ENCODE results near the gene FAM120AOS.

FAM120AOS gene

DNA sequence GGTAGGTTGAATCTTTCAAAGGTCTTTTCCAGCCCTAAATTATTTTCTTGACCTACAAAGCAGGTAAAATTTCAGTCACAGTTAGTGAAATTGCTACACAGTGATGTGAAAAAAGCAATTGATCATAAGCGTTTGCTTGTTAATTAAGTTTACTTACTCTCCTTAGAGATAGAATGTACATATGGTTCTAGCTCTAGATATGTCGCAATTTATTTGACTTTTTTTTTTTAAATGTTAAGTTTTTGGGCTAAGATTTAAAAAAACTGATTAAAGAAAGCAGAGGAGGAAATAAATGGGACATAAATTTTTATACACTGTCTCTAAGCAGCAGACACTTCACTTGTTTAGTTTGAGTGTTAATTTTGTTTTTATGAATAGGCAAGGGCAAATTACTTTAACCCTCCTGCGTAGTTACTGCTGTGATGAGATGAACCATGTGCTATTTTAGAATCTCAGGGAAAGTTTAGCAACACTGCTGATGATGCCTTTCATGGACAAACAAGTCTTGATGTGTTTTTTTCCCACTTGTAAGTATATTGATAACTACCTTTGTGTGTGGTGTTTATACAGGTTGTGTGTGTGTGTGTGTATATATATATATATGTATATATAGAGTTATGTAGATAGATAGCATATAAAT lies 38.3 kb upstream of the FAM120AOS start:
- TF ChIP-seq ZFX (IDR thresholded peaks at IDR 0.05; ENCODE audit: borderline replicate concordance): no peak
- TF ChIP-seq, protein P1, sequence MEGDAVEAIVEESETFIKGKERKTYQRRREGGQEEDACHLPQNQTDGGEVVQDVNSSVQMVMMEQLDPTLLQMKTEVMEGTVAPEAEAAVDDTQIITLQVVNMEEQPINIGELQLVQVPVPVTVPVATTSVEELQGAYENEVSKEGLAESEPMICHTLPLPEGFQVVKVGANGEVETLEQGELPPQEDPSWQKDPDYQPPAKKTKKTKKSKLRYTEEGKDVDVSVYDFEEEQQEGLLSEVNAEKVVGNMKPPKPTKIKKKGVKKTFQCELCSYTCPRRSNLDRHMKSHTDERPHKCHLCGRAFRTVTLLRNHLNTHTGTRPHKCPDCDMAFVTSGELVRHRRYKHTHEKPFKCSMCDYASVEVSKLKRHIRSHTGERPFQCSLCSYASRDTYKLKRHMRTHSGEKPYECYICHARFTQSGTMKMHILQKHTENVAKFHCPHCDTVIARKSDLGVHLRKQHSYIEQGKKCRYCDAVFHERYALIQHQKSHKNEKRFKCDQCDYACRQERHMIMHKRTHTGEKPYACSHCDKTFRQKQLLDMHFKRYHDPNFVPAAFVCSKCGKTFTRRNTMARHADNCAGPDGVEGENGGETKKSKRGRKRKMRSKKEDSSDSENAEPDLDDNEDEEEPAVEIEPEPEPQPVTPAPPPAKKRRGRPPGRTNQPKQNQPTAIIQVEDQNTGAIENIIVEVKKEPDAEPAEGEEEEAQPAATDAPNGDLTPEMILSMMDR (IDR thresholded peaks at IDR 0.05): no peak
- no peak overlapping the region for H3K27ac ChIP-seq

GRCh38 chr9:93488244-93488643 lies 34.9 kb upstream of the FAM120AOS start:
- TF ChIP-seq, protein P1 (IDR thresholded peaks at IDR 0.05): no peak
- no peak overlapping the region for H3K27ac ChIP-seq

DNA sequence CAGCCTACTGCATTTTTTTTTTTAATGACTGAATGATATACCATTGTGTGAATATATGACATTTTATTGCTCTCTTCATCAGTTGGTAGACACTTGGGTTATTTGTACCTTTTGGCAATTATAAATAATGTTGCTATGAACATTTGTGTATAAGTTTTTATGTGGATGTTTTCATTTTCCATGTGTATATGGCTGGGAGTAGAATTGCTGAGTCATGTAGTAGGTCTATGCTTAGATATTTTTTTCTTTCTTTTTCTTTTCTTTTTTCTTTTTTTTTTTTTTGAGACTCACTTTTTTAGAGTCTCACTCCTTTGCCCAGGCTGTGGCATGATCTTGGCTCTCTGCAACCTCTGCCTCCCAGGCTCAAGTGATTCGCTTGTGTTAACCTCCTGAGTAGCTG lies 32.9 kb upstream of the FAM120AOS start:
- no peak overlapping the region for H3K27ac ChIP-seq

DNA sequence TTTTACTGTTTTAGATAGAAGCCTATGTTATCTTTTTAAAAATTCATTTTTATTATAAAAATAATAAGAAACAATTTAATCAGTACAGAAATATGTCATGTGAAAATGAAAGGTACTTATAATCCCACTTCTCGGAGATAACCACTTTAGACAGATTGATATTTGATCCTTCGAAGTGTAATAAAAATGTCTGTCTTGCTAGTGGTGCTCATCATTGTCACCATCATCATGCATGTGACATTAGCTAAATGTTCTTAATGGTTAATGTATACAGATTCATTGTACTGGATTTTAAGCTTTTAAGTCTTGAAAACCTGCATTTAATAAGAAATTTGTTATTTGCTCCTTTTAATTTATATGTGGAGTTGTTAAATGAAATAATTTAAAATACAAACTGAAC lies 30.1 kb upstream of the FAM120AOS start:
- no peak for TF ChIP-seq ZFX (IDR thresholded peaks at IDR 0.05; ENCODE audit: borderline replicate concordance)
- TF ChIP-seq, protein P1 (IDR thresholded peaks at IDR 0.05): no peak
- no peak overlapping the region for H3K27ac ChIP-seq

More for the DNA sequence above, 32.9 kb upstream of the FAM120AOS start:
- TF ChIP-seq ZFX (IDR thresholded peaks at IDR 0.05; ENCODE audit: borderline replicate concordance): no peak
- TF ChIP-seq, protein P1 (IDR thresholded peaks at IDR 0.05): no peak

DNA sequence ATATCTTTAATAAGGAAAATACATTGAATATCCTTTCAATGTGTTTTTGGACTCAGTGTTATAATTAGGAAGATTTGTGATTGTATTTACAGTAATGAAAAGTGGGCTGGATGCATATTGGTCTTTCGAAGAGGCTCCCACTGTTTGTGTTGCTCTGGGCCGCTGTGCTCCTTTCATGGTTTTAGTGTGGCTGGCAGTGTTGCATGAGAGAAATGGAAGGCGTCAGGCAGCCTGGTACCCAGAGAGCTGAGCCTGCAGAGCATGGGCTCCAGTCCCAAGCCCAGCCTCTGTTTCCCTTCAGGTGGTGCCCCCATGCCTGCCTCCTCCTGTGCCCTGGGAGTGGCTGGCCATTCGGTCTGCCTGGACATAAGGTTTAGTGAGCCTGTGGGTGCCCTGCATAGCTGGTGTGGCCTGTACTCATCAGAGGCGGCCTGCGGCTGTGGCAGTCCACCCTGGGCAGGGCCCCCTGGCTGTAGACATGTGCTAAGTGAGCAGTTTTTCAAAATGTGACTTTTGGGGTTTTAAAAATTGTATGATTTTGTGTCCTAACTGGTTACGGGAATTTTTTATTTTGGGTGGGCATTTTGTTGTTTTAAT lies 27.4 kb upstream of the FAM120AOS start:
- TF ChIP-seq, protein P1 (IDR thresholded peaks at IDR 0.05): no peak
- no peak for TF ChIP-seq ZFX (IDR thresholded peaks at IDR 0.05; ENCODE audit: borderline replicate concordance)

GRCh38 chr9:93480262-93480661 lies 26.9 kb upstream of the FAM120AOS start:
- H3K27ac ChIP-seq: no peak overlapping the region
- TF ChIP-seq ZFX (IDR thresholded peaks at IDR 0.05; ENCODE audit: borderline replicate concordance): no peak
- TF ChIP-seq, protein P1 (IDR thresholded peaks at IDR 0.05): no peak

More for the DNA sequence above, 27.4 kb upstream of the FAM120AOS start:
- no peak overlapping the region for H3K27ac ChIP-seq

GRCh38 chr9:93479726-93480125 lies 26.3 kb upstream of the FAM120AOS start:
- no peak for TF ChIP-seq ZFX (IDR thresholded peaks at IDR 0.05; ENCODE audit: borderline replicate concordance)
- TF ChIP-seq, protein P1 (IDR thresholded peaks at IDR 0.05): no peak
- H3K27ac ChIP-seq: no peak overlapping the region
